Activated naive CD8-positive, alpha-beta T cell (primary cell): ENCODE measurements around the gene FKBP1B.
A peak's percentile ranks its signal among the peaks of the same experiment; 100 is the strongest.

Experiments
- H3K27ac Mint-ChIP-seq: one replicate; pipeline ENCODE4 v1.8.0; 2021; ENCODE audit warnings: mixed read lengths
- H3K27me3 Mint-ChIP-seq: one replicate; pipeline ENCODE4 v1.8.0; 2021; ENCODE audit warnings: mixed read lengths
- H3K36me3 Mint-ChIP-seq: one replicate; pipeline ENCODE4 v1.8.0; 2021; ENCODE audit warnings: mixed read lengths
- H3K4me1 Mint-ChIP-seq: one replicate; pipeline ENCODE4 v1.8.0; 2021; ENCODE audit warnings: low read depth, mixed read lengths
- H3K4me3 Mint-ChIP-seq: one replicate; pipeline ENCODE4 v1.8.0; 2021; ENCODE audit warnings: mild to moderate bottlenecking, mixed read lengths
- H3K9me3 Mint-ChIP-seq: one replicate; pipeline ENCODE4 v1.8.0; 2021; ENCODE audit warnings: low read depth, mixed read lengths

The FKBP1B gene

DNA sequence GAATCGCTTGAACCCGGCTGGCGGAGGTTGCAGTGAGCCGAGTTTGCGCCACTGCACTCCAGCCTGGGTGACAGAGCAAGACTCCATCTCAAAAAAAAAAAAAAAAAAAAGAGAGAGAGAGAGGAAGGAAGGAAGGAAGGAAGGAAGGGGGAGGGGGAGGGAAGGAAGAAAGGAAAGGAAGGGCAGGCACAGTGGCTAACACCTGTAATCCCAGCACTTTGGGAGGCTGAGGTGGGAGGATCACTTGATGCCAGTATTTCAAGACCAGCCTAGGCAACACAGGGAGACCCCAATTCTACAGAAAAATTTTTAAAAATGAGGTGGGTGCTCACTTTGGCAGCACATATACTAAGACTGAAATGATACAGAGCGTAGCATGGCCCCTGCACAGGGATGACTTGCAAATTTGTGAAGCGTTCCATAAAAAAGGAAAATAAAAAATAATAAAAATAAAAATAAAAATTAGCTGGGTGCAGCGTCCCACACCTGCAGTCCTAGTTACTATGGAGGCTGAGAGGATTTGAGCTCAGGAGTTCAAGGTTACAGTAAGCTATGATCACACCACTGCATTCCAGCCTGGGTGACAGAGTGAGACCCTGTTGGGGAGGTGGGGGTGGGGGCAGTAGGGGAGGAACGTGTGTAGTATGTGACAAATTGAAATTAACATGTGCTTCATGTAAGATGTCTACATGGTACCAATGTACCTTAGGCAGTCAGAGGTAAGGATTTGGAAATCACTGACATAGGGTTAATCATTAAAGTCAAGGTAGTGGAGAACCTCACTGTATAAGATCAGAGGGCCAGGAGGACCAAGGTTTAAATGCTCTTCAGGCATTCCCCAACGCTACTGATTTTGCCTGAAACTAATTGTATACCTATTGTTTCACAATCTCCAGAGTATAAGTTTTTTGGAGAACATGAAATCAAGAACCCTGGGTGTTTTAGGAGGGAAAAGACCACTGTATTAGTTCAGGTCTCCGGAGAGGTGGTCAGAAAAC is 3.7 kb upstream of the FKBP1B start:
- Mint-ChIP-seq H3K36me3 (no peaks in the 10 kb centered on the region), H3K4me3 (peak overlapping the region; percentile 98), H3K9me3 (no peaks in the 10 kb centered on the region), H3K27me3 (no peaks in the 10 kb centered on the region), H3K27ac (no peak overlapping the region), H3K4me1 (peaks cover 25% of the 10 kb centered on the region)

DNA sequence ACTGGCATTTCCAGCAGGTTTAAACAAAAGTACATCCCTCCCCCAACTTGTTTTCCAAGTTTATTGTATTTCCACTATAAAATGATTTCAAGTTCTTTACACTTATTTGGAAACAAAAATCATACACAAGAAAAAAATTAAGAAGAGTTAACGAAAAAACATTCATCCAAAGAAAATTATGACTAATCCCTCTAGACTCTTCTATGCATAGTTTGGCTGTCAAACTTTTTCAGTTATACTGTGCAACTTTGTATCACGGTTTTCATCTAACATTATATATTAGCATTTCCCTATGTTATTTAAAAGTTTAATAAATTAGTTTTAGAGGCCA is 3.0 kb upstream of the FKBP1B start:
- Mint-ChIP-seq H3K4me1 (peaks cover 25% of the 10 kb centered on the region), H3K27ac (peak overlapping the region; percentile 94), H3K27me3 (no peaks in the 10 kb centered on the region), H3K9me3 (no peaks in the 10 kb centered on the region), H3K4me3 (peak overlapping the region; percentile 98), H3K36me3 (no peaks in the 10 kb centered on the region)

DNA sequence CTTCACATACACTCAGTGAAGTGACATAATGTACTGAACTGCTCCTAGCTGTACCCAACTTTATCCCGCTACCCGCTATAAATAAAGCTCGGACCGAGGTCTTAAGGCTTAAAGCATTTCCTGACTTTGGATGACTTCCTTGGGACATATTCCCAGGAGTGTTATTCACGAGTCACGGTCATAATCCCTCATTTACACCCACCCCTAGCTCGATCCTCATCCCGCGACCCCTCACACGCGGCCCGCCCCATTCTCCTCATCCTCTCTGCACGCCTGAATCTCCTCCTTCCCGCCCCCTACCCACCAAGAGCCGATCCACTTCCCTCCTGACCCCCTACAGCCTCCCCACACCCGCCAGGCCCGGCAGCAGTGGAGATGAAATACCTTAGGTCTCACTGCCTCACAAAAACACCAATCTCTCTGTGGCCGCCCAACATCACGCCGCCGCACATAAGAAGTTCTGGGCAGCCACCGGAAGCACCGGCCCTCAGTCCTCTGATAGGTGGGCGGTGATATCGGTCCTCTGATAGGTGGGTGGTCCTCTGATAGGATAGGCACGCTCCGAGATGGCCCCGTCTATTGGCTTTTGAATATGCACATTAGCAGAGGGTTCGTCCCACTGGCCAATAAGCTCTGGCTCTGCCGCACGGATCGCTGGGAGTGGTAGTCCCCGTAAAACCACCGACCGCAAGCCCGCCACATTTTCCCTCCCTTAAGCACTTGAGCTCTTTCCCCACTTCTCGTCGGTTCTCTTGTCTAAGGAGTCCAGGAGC is 2.4 kb upstream of the FKBP1B start, which contains the start of gene WDCP:
WDCP (minus strand) TSS at position 462 of the 773 bp plus-strand sequence. CDS start 7,897 bp downstream, outside the sequence.
- peak within 1 kb of the TSS; percentile 98 for H3K4me3 Mint-ChIP-seq
- no peaks in the 10 kb centered on the region for H3K9me3 Mint-ChIP-seq
- H3K4me1 Mint-ChIP-seq = peaks cover 25% of the 10 kb centered on the region
- peak within 1 kb of the TSS; percentile 94 for H3K27ac Mint-ChIP-seq
- no peaks in the 10 kb centered on the region for H3K36me3 Mint-ChIP-seq
- H3K27me3 Mint-ChIP-seq = no peaks in the 10 kb centered on the region

DNA sequence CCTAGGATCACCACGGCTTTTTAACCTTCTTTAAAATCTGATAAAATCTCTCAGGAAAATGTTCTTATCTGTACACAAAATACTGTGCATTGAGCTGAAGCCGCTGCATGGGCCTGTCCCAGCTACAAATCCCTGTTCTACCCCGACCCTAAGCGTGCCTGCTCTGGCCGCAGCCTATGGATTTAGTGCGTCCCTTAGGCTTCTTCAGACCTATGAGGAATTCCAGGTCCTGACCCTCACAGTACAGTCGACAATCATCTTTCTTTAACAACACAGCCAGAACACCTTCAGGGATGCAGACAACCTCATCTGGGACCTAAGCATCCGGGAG is 1.9 kb upstream of the FKBP1B start:
- no peaks in the 10 kb centered on the region for H3K9me3 Mint-ChIP-seq
- peaks cover 25% of the 10 kb centered on the region for H3K4me1 Mint-ChIP-seq
- no peaks in the 10 kb centered on the region for H3K36me3 Mint-ChIP-seq
- peak overlapping the region; percentile 98 for H3K4me3 Mint-ChIP-seq
- H3K27ac Mint-ChIP-seq = no peak overlapping the region
- no peaks in the 10 kb centered on the region for H3K27me3 Mint-ChIP-seq

- peaks cover 25% of the 10 kb centered on the region for H3K4me1 Mint-ChIP-seq
- no peak overlapping the region for H3K4me3 Mint-ChIP-seq
Measured at GRCh38 chr2:24048769-24049484, 614 bp upstream of the FKBP1B start.

DNA sequence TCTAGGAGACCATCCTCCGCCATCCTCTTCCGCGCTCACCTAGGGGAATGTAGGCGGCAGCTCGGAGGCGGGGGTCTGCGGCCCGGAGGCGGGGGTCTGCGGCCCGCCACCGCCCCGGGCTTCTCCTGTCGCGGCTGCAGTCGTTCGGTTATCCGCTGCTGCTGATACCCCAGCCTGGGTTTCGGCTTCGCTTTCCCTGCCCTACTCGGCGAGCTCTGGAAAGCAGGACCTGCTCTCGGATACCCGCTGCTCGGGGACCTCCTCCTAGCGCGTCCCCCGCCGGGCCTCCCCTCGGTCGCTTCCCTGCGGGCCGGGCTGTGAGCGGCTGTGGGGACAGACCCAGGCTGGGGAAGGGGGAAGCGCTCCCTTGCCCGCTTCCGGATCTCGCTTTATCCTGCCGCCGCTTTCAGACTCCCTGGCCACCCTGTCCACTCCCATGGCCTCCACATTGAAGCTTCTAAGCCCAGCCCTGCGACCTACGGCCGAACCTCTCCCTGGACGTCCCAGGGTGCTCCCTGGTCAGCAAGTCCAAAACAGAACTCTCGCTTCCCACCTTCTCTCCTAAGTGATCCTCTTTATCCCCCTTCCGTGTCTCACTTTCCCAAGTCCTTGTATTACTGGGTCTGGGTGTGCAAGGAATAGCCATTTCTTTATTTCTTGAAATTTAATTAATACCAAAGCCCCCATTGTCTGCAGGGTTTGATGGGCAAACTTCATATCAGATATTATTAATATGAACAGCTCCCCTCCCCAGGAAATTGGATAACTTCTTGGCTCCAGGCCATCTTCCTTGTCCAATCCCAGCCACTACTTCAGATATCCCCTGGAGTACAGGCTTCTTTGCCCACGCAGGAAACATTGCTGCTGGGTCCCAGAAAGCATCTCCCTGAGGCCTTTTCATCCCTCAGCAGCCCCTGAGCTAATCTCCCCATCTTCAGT is 769 bp downstream of the FKBP1B start:
- no peak overlapping the region for H3K4me3 Mint-ChIP-seq
- no peaks in the 10 kb centered on the region for H3K36me3 Mint-ChIP-seq
- peaks cover 21% of the 10 kb centered on the region for H3K4me1 Mint-ChIP-seq
- peaks cover 1% of the 10 kb centered on the region for H3K27me3 Mint-ChIP-seq
- H3K27ac Mint-ChIP-seq = no peak overlapping the region
- no peaks in the 10 kb centered on the region for H3K9me3 Mint-ChIP-seq

More at GRCh38 chr2:24048769-24049484, 614 bp upstream of the FKBP1B start:
- Mint-ChIP-seq H3K27me3 (peaks cover 1% of the 10 kb centered on the region), H3K27ac (no peak overlapping the region), H3K36me3 (no peaks in the 10 kb centered on the region), H3K9me3 (no peaks in the 10 kb centered on the region)

DNA sequence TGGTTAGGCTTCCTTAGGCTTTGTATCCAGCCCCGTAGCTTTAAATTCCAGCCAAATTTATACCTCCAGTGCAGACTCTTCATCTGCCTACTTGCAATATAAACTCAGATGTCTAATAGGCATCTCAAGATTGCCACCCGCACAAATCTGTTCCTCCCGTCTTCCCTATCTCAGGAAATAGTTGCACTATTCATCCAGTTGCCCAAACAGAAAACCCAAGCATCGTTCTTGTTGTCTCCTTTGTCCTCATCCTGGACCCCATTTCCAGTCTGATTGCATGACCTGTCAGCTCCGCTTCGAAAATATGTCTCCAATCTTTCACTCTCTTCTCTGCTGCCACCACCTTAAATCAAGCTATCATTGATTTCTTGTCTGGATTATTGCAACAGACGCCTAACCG is 2.3 kb downstream of the FKBP1B start:
- peaks cover 1% of the 10 kb centered on the region for H3K27me3 Mint-ChIP-seq
- H3K4me1 Mint-ChIP-seq = peaks cover 13% of the 10 kb centered on the region
- H3K27ac Mint-ChIP-seq = no peak overlapping the region
- no peak overlapping the region for H3K4me3 Mint-ChIP-seq
- H3K36me3 Mint-ChIP-seq = no peaks in the 10 kb centered on the region
- H3K9me3 Mint-ChIP-seq = no peaks in the 10 kb centered on the region

- peaks cover 1% of the 10 kb centered on the region for H3K27me3 Mint-ChIP-seq
- H3K9me3 Mint-ChIP-seq = no peaks in the 10 kb centered on the region
- H3K4me1 Mint-ChIP-seq = peaks cover 3% of the 10 kb centered on the region
- no peak overlapping the region for H3K27ac Mint-ChIP-seq
- H3K4me3 Mint-ChIP-seq = no peak overlapping the region
- no peaks in the 10 kb centered on the region for H3K36me3 Mint-ChIP-seq
Measured at GRCh38 chr2:24052951-24053350, 3.4 kb downstream of the FKBP1B start.

GRCh38 chr2:24054366-24055010 is 4.9 kb downstream of the FKBP1B start:
- Mint-ChIP-seq H3K9me3 (no peaks in the 10 kb centered on the region), H3K4me3 (no peak overlapping the region), H3K4me1 (no peaks in the 10 kb centered on the region), H3K27me3 (peaks cover 1% of the 10 kb centered on the region), H3K36me3 (no peaks in the 10 kb centered on the region), H3K27ac (no peak overlapping the region)

GRCh38 chr2:24055750-24056149 is 6.2 kb downstream of the FKBP1B start:
- H3K4me1 Mint-ChIP-seq = no peaks in the 10 kb centered on the region
- no peaks in the 10 kb centered on the region for H3K9me3 Mint-ChIP-seq
- H3K27ac Mint-ChIP-seq = no peak overlapping the region
- no peak overlapping the region for H3K4me3 Mint-ChIP-seq
- no peaks in the 10 kb centered on the region for H3K36me3 Mint-ChIP-seq
- H3K27me3 Mint-ChIP-seq = peaks cover 1% of the 10 kb centered on the region

DNA sequence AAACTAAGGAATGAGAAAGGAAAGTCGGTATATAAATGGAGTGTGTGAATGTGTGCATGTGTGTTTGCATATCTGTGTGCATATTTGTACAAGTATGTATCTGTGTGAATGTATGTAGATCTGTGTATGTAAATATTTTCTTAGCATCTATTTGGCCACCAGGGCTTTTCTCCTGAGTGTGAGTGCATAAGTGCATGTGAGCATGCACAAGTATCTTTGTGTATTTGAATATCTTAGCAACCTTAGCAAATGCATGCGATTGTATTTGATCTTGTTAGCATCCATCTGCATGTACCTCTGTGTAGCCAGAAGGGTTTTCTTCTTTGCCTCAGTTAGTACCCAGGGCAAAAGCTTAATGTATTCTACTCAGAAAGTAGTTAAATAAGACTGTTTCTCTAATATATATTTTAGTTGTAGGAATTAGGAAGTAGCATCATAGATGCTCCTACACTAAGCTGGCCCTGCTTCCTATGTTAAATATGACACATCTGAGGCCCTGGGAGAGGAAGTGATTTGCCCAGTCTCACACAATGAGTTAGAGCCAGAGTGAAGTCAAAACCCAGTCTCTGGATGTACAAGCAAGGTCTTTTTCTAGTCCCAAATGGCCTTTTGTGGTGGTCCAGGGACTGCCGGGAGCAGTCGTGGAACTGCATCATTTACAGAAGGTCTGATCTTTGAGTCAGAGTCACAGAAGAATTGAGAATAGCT is 9.2 kb downstream of the FKBP1B start:
- Mint-ChIP-seq H3K36me3 (no peaks in the 10 kb centered on the region), H3K4me3 (no peak overlapping the region), H3K27me3 (no peaks in the 10 kb centered on the region), H3K9me3 (no peaks in the 10 kb centered on the region), H3K4me1 (no peaks in the 10 kb centered on the region), H3K27ac (no peak overlapping the region)

DNA sequence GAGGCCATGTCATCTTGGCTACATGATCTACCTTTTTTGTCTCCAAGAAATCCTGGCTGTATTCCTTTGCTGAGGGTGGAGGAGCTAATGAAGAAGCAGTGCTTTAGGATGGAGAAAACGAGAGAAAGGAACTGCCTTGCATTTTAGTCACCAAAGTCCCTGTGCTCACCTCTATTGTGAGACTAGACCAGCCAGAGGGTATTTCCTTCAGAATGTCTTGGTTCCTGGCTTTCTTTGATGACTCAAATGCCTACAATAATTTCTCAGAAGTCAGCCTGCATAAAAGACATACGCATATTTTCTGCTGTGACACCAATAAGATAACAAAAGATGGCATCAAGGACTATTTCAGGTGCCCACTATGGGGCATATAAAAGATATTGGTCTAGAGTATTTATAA is 15.8 kb downstream of the FKBP1B start:
- Mint-ChIP-seq H3K9me3 (no peaks in the 10 kb centered on the region), H3K27me3 (no peaks in the 10 kb centered on the region), H3K27ac (no peak overlapping the region), H3K4me3 (no peak overlapping the region), H3K4me1 (no peaks in the 10 kb centered on the region), H3K36me3 (peaks cover 2% of the 10 kb centered on the region)

DNA sequence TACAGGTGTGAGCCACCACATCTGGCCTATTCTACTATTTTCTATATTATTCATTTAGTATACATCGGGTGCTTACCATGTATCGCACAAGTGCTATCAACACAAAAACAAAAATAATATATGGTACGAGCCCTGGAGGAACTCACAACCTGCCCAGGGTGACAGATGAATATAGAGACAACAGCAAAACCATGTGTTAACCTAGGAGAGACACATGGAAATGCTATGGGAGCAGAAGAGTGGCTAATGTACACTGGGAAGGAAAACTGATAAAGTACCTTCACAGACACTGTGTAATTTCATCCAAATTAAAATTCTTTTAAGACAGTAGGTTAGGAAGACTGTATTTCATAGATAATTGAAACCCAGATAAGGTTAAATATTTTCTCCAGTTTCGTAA is 22.7 kb downstream of the FKBP1B start:
- H3K4me1 Mint-ChIP-seq = peaks cover 29% of the 10 kb centered on the region
- H3K27me3 Mint-ChIP-seq = no peaks in the 10 kb centered on the region
- H3K36me3 Mint-ChIP-seq = peaks cover 3% of the 10 kb centered on the region
- H3K27ac Mint-ChIP-seq = no peak overlapping the region
- no peak overlapping the region for H3K4me3 Mint-ChIP-seq
- H3K9me3 Mint-ChIP-seq = no peaks in the 10 kb centered on the region
